Endothelial cell of umbilical vein (primary cell): ENCODE data around the gene R3HCC1L. TPM values are rescaled to one million over a fixed set of nuclear protein-coding genes. Genes with fewer than 3 reads are reported as not detected.

Experiments used
- BruUV-seq: library from RNA; stranded (reverse); fragments of 400-500 nt; replicated peaks from 2 replicates; lab custom pipeline; 2021; lab: Mats Ljungman, UMichigan
- CTCF ChIA-PET: fragments of 300-600, 350-600 bp; sonication (Branson Sonifier 250); formaldehyde crosslinking; loops from one replicate; lab custom pipeline; 2021; ENCODE audit warnings: antibody characterized with exemption, inconsistent platforms; lab: Charles Lee
- POLR2A ChIA-PET: fragments of 300-600, 350-600 bp; sonication (Branson Sonifier 250); formaldehyde crosslinking; loops from one replicate; lab custom pipeline; 2021; ENCODE audit warnings: antibody characterized with exemption, inconsistent platforms; lab: Charles Lee
- DNase-seq: peaks from one replicate; pipeline ENCODE4 v3.0.0-alpha.2; 2011; ENCODE audit warnings: low read depth, low spot score
- FAIRE-seq: peaks from 2 replicates; lab custom pipeline; 2011; peaks lifted over from hg19 to GRCh38; lab: Jason Lieb, UNC
- H2AFZ ChIP-seq: 2 replicates; pipeline ENCODE4 v1.6.0; 2012; ENCODE audit warnings: low read depth, low read length, control low read depth, inconsistent platforms
- H3K27ac ChIP-seq: 2 replicates; pipeline ENCODE4 v1.5.1; 2011; ENCODE audit warnings: low read depth, mild to moderate bottlenecking, control low read depth, low read length, moderate library complexity; ENCODE audit not compliant: insufficient read depth
- H3K27me3 ChIP-seq, 2 experiments: 2 replicates each; pipeline versions ENCODE4 v1.6.0 to v1.6.1; 2011; ENCODE audit warnings: low read length in 2 of 2, mixed read lengths in 1 of 2; ENCODE audit not compliant: control insufficient read depth in 2 of 2, insufficient read depth in 2 of 2
- H3K36me3 ChIP-seq, 2 experiments: 2 replicates in 1 of 2; 3 replicates in 1 of 2; pipeline ENCODE4 v1.5.1; 2011; ENCODE audit warnings: low read length in 2 of 2, mild to moderate bottlenecking in 1 of 2, moderate library complexity in 1 of 2; ENCODE audit not compliant: control insufficient read depth in 2 of 2, insufficient read depth in 2 of 2; ENCODE audit errors: extremely low read depth in 1 of 2
- H3K4me1 ChIP-seq: 3 replicates; pipeline ENCODE4 v1.5.1; 2011; ENCODE audit warnings: mild to moderate bottlenecking, low read length; ENCODE audit not compliant: control insufficient read depth, insufficient read depth; ENCODE audit errors: extremely low read depth
- H3K4me2 ChIP-seq: 2 replicates; pipeline ENCODE4 v1.6.1; 2011; ENCODE audit warnings: low read length, control low read depth, mixed read lengths; ENCODE audit not compliant: insufficient read depth
- H3K4me3 ChIP-seq, 3 experiments: fragments of 200-600 bp in 1 of 3; sonication (generic), shearing (Covaris generic) in 1 of 3; replicated peaks in 1 of 3; 2 replicates each; pipeline ENCODE4 v1.5.1; 2011 to 2016; ENCODE audit warnings: control low read depth in 3 of 3, low read length in 3 of 3, mild to moderate bottlenecking in 2 of 3, inconsistent platforms in 1 of 3, low read depth in 1 of 3, moderate library complexity in 1 of 3; ENCODE audit not compliant: insufficient read depth in 1 of 3
- H3K79me2 ChIP-seq: 2 replicates; pipeline ENCODE4 v1.6.0; 2012; ENCODE audit warnings: low read length, inconsistent platforms; ENCODE audit not compliant: control insufficient read depth, insufficient read depth
- H3K9ac ChIP-seq: replicated peaks from 2 replicates; pipeline ENCODE3; 2011; ENCODE audit warnings: low read length, control low read depth; ENCODE audit not compliant: insufficient read depth; ENCODE audit errors: extremely low read depth
- H3K9me1 ChIP-seq: replicated peaks from 3 replicates; pipeline ENCODE4 v1.6.0; 2011; ENCODE audit warnings: mild to moderate bottlenecking, low read length; ENCODE audit not compliant: control insufficient read depth, insufficient read depth; ENCODE audit errors: extremely low read depth
- H3K9me3 ChIP-seq: replicated peaks from 2 replicates; pipeline ENCODE4 v1.5.1; 2012; ENCODE audit warnings: low read length, inconsistent platforms; ENCODE audit not compliant: control insufficient read depth, insufficient read depth
- H4K20me1 ChIP-seq: replicated peaks from 2 replicates; pipeline ENCODE3; 2011; ENCODE audit warnings: mild to moderate bottlenecking, low read length; ENCODE audit not compliant: control insufficient read depth, insufficient read depth; ENCODE audit errors: extremely low read depth
- EZH2 ChIP-seq: IDR thresholded peaks from 2 replicates; pipeline ENCODE4 v1.6.1; 2012; ENCODE audit warnings: borderline replicate concordance, low read depth, mild to moderate bottlenecking, moderate library complexity, low read length, inconsistent platforms; ENCODE audit not compliant: severe bottlenecking
- FOS ChIP-seq: IDR thresholded peaks from 2 replicates; pipeline ENCODE4 v1.6.1; 2011; ENCODE audit warnings: mild to moderate bottlenecking, low read length, moderate library complexity, borderline replicate concordance; ENCODE audit not compliant: insufficient read depth
- GATA2 ChIP-seq: IDR thresholded peaks from 2 replicates; pipeline ENCODE4 v1.7.0; 2011; ENCODE audit warnings: low read depth, mild to moderate bottlenecking, moderate library complexity, mixed read lengths, low read length; ENCODE audit not compliant: insufficient read length, insufficient read depth
- JUN ChIP-seq: IDR thresholded peaks from 2 replicates; pipeline ENCODE4 v1.6.1; 2011; ENCODE audit warnings: borderline replicate concordance, low read depth; ENCODE audit not compliant: insufficient read length, insufficient read depth
- MYC ChIP-seq: IDR thresholded peaks from one replicate; pipeline ENCODE4 v1.6.1; 2011; ENCODE audit warnings: mild to moderate bottlenecking, low read depth, low read length
- POLR2A ChIP-seq: IDR thresholded peaks from 2 replicates; pipeline ENCODE4 v1.6.1; 2012; ENCODE audit warnings: low read depth, mild to moderate bottlenecking, control low read depth, low read length
- POLR2AphosphoS5 ChIP-seq: IDR thresholded peaks from 2 replicates; pipeline ENCODE4 v1.6.1; 2012; ENCODE audit warnings: low read depth, mild to moderate bottlenecking, control low read depth, low read length, moderate library complexity; ENCODE audit not compliant: insufficient read depth
- dilution Hi-C: fragments of 300-500 bp; cut with MboI; formaldehyde crosslinking; loops from one replicate; pipeline ENCODE4 v1.15.0; 2019; ENCODE audit warnings: low sequenced_read_pairs; ENCODE audit not compliant: extremely low pct_ligation_motif_present
- intact Hi-C: fragments of 100-400 bp; cut with micrococcal nuclease; formaldehyde crosslinking; loops from one replicate; pipeline ENCODE4 v1.10.0; 2022
- polyA plus RNA-seq, 4 experiments: library from polyadenylated mRNA; depleted of rRNA in 3 of 4; stranded (reverse) in 3 of 4; unstranded in 1 of 4; fragments of >200 nt; gene quantifications; 2 replicates each; pipeline versions ENCODE4 v1.2.1 to v1.2.3, GENCODE V29; 2011 to 2012; ENCODE audit warnings: missing spikeins in 1 of 4
- total RNA-seq: library from RNA; stranded (reverse); gene quantifications from 2 replicates; pipeline ENCODE4 v1.2.3, GENCODE V29; 2021
- TF ChIP-seq, protein P1 (sequence below): IDR thresholded peaks from 2 replicates; pipeline ENCODE4 v1.6.1; 2011; ENCODE audit not compliant: insufficient read depth, insufficient read length
- TF ChIP-seq, protein P2 (sequence below), 2 donors: IDR thresholded peaks; 1 replicate in 1 of 2; 2 replicates in 1 of 2; pipeline ENCODE4 v1.5.1; 2011; ENCODE audit warnings: low read length in 2 of 2, mild to moderate bottlenecking in 2 of 2, moderate library complexity in 2 of 2, control low read depth in 1 of 2, inconsistent platforms in 1 of 2, low read depth in 1 of 2; ENCODE audit not compliant: insufficient read depth in 1 of 2; ENCODE audit errors: extremely low read depth in 1 of 2

Gene R3HCC1L
- total and polyA plus RNA-seq, 2 donors (not counting 3 experiments of a cell fraction or from before 2014, with no cell fraction given) = 6.3 to 12.4 TPM

DNA sequence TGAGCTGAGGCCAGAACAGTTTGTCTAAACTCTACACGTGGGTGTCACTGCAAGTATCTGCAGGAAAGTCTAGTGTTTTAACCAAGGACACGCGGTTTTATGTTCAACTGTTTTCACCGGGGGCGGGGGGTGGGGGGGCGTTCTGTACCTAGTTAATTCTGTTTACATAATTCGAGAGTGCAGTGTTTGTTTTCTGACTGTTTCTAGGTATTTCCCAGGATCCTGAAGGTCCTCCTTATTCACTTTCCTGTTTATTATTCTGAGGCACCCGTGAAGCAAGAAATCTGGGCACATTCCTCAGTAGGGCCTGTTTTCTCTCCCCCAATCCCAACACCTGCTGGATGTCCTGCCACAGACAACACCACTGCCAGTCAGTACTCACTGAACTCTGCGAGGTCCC, 125.9 kb downstream of the R3HCC1L start:
- Histone ChIP-seq H3K9me1 (no peaks in the 10 kb centered on the region), H3K4me1 (no peaks in the 10 kb centered on the region), H3K4me3 (no peak overlapping the region), H3K27ac (no peak overlapping the region), H3K36me3 (no peaks in the 10 kb centered on the region), H4K20me1 (no peaks in the 10 kb centered on the region), H2AFZ (no peak overlapping the region), H3K4me2 (no peak overlapping the region), H3K9ac (no peak overlapping the region), H3K27me3 (no peaks in the 10 kb centered on the region), H3K9me3 (no peaks in the 10 kb centered on the region), H3K79me2 (no peaks in the 10 kb centered on the region)
- DNase-seq (no peak), FAIRE-seq (no peak)
- CTCF ChIA-PET = interaction anchor here (6.3 kb wide), 1 partner anchor 49 kb away, joined by 73 read pairs; no protein-coding TSS in a partner anchor
- no TSS peak for BruUV-seq
- intact Hi-C loops (loop anchor here (5.0 kb wide), 1 partner anchor 402 kb away; no protein-coding TSS in a partner anchor), dilution Hi-C loops (no loop called here)
- POLR2A ChIA-PET = no interaction called here
- TF ChIP-seq JUN = no peak
- no peak for TF ChIP-seq GATA2
- TF ChIP-seq, protein P1, sequence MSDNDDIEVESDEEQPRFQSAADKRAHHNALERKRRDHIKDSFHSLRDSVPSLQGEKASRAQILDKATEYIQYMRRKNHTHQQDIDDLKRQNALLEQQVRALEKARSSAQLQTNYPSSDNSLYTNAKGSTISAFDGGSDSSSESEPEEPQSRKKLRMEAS = no peak
- TF ChIP-seq POLR2AphosphoS5 = no peak
- no peak for TF ChIP-seq POLR2A
- TF ChIP-seq, protein P2, sequence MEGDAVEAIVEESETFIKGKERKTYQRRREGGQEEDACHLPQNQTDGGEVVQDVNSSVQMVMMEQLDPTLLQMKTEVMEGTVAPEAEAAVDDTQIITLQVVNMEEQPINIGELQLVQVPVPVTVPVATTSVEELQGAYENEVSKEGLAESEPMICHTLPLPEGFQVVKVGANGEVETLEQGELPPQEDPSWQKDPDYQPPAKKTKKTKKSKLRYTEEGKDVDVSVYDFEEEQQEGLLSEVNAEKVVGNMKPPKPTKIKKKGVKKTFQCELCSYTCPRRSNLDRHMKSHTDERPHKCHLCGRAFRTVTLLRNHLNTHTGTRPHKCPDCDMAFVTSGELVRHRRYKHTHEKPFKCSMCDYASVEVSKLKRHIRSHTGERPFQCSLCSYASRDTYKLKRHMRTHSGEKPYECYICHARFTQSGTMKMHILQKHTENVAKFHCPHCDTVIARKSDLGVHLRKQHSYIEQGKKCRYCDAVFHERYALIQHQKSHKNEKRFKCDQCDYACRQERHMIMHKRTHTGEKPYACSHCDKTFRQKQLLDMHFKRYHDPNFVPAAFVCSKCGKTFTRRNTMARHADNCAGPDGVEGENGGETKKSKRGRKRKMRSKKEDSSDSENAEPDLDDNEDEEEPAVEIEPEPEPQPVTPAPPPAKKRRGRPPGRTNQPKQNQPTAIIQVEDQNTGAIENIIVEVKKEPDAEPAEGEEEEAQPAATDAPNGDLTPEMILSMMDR (IDR thresholded peaks at IDR 0.05; ENCODE audit: extremely low read depth in 1 of 2, insufficient read depth in 1 of 2, low read depth in 1 of 2, low read length in 2 of 2) = no peak
- no peak for TF ChIP-seq MYC
- no peak for TF ChIP-seq FOS
- TF ChIP-seq EZH2 = no peak
